ENCODE measurements around the gene FGF22. TPM values are rescaled to one million over a fixed set of nuclear protein-coding genes. Genes with fewer than 3 reads are reported as not detected.

The FGF22 gene
- total and polyA plus RNA-seq, 2 donors (not counting 1 experiment from before 2014, with no cell fraction given): 0.34 to 2.9 TPM

GRCh38 chr19:646779-647565 lies 7.3 kb downstream of the FGF22 start:
- no peak overlapping the region for H3K4me2 ChIP-seq (replicated peaks; ENCODE audit: low read depth, low read length, poor library complexity, severe bottlenecking)
- ATAC-seq (ENCODE audit: low read depth) (no peak), DNase-seq (no peak)
- no peaks in the 10 kb centered on the region for H3K27me3 Mint-ChIP-seq
- no peak overlapping the region for H3K9ac ChIP-seq (ENCODE audit: low read length)
- H3K4me1 ChIP-seq (ENCODE audit: control insufficient read depth in 2 of 2, insufficient read depth in 2 of 2, low read length in 2 of 2): no peaks in the 10 kb centered on the region
- peaks cover 76% of the 10 kb centered on the region for H4K20me1 ChIP-seq (ENCODE audit: control insufficient read depth, insufficient read depth, low read length, poor library complexity, severe bottlenecking)
- peaks cover 9% of the 10 kb centered on the region for H3K4me1 Mint-ChIP-seq
- H3K4me3 Mint-ChIP-seq: no peak overlapping the region
- no peaks in the 10 kb centered on the region for H3K9me3 Mint-ChIP-seq (ENCODE audit: insufficient read depth)
- H3K27ac ChIP-seq (ENCODE audit: low read length in 2 of 2): peak overlapping the region in 1 of 2 donors; percentile 33
- no peaks in the 10 kb centered on the region for H3K27me3 ChIP-seq (replicated peaks in 1 of 4; ENCODE audit: control extremely low read depth in 1 of 4, control insufficient read depth in 3 of 4, insufficient read depth in 4 of 4, low read length in 3 of 4)
- peaks cover 19% of the 10 kb centered on the region for H3K79me2 ChIP-seq (ENCODE audit: control insufficient read depth, insufficient read depth, low read length)
- WGBS (ENCODE audit: insufficient coverage): 93% methylated on average over 42 of the region's 48 CpGs
- intact Hi-C loops (cut with micrococcal nuclease): loop anchor here (2.0 kb wide), 1 partner anchor 14 kb away; no protein-coding TSS in a partner anchor
- TF ChIP-seq EZH2 (IDR thresholded peaks at IDR 0.05; ENCODE audit: borderline replicate concordance, insufficient read depth, low read depth, low read length, poor library complexity, severe bottlenecking) (no peak), CTCF (IDR thresholded peaks at IDR 0.05) (no peak)
- no peaks in the 10 kb centered on the region for H3K9me3 ChIP-seq (ENCODE audit: control extremely low read depth in 1 of 3, control insufficient read depth in 2 of 3, insufficient read depth in 1 of 3, low read length in 2 of 3)
- peaks cover 0 to 42% of the 10 kb centered on the region in 2 experiments for H3K36me3 ChIP-seq (replicated peaks in 1 of 2; ENCODE audit: control extremely low read depth in 1 of 2, control insufficient read depth in 1 of 2, extremely low read depth in 1 of 2, insufficient read depth in 2 of 2, low read length in 1 of 2)
- H3K4me3 ChIP-seq (ENCODE audit: control extremely low read depth in 1 of 5, extremely low read depth in 1 of 5, insufficient read depth in 1 of 5, low read depth in 2 of 5, low read length in 4 of 5): no peak overlapping the region
- no peak overlapping the region for H3K27ac Mint-ChIP-seq
- H2AFZ ChIP-seq (ENCODE audit: insufficient read depth, low read depth, low read length, poor library complexity, severe bottlenecking): no peak overlapping the region
- ChIA-PET CTCF (interaction anchor here (1.3 kb wide), 1 partner anchor 13 kb away, joined by 6 read pairs; no protein-coding TSS in a partner anchor), POLR2A (no interaction called here)

Data from B cell (primary cell).